ENCODE results near the gene ACSM6.
"Not testable (repeated sequence)": the region's sequence is repeated elsewhere in the genome, so short reads cannot be mapped to it uniquely, and the experiment has no call there.

The ACSM6 gene, protein sequence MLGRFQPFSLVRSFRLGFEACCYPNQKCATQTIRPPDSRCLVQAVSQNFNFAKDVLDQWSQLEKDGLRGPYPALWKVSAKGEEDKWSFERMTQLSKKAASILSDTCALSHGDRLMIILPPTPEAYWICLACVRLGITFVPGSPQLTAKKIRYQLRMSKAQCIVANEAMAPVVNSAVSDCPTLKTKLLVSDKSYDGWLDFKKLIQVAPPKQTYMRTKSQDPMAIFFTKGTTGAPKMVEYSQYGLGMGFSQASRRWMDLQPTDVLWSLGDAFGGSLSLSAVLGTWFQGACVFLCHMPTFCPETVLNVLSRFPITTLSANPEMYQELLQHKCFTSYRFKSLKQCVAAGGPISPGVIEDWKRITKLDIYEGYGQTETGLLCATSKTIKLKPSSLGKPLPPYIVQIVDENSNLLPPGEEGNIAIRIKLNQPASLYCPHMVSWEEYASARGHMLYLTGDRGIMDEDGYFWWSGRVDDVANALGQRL

GRCh38 chr10:95193944-95194343 is at the start of gene ACSM6:
Gene ACSM6 (plus strand): TSS chr10:95194238. CDS start chr10:95194486, 248 bp downstream.
- no peak for DNase-seq (ENCODE audit: low read depth in 2 of 2)

DNA sequence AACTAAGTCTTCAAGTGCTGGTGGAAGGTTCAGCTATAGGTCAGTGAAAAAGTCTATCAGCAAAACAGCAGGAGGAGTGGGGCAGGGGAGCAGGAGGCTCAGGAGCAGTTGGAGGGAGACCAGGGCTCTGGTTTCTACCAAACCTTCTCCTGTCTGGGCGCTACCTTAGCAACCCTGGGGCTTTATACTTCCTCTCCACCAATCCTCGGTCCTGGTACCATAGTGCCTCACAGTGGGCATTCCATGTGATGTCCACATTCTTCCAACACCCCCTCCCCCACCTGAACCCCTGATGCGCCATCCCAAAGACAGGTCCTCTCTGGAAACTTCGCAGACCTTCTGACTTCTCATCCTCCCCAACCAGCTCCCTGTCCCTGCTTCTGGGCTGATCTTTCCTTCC is 25.3 kb upstream of the ACSM6 start:
- no peak for DNase-seq (ENCODE audit: low read depth in 2 of 2)

- DNase-seq (ENCODE audit: low read depth in 2 of 2): no peak
Measured at GRCh38 chr10:95169522-95169921, 24.5 kb upstream of the ACSM6 start.

- DNase-seq (ENCODE audit: low read depth in 2 of 2): no peak
Measured at GRCh38 chr10:95170790-95171189, 23.2 kb upstream of the ACSM6 start.

GRCh38 chr10:95171336-95171735 is 22.7 kb upstream of the ACSM6 start:
- DNase-seq (ENCODE audit: low read depth in 2 of 2): no peak

DNA sequence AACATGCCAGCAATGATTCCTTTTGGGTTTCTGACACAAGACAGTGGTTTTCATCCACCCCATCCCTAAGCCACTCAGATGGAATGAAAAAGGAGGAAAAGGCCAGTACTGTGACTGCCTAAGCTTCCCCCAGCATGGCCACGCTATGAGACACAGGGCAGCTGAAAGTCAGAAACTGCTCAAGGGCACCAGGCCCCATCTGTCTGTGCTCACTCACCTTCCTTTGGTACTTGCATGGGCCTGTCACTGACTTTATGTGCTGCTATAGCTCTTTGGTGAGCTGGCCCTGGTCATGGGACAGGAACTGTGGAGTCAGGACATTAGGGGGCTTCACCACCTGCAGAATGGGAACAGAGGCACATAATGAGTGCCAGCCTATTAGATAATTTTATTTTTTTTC is 21.2 kb upstream of the ACSM6 start:
- DNase-seq (ENCODE audit: low read depth in 2 of 2): no peak

DNA sequence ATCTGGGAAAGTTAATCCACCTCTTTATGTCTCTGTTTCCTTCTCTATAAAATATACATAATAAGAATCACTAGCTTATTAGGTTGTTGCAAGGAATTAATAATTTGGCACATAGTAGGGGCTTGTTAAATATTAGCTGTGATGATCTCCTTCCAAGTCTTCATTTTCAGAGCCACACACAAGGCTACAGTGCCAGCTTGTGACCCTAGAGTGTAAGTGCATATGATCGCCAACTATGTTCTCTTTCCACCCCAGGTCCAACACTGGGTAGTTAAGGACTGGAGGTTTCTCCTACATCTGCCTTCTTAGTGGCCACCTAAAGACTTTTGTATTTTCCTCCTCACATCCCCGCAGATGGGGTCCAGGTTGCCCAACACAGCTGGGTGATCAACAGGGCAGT is 17.9 kb upstream of the ACSM6 start:
- no peak for DNase-seq (ENCODE audit: low read depth in 2 of 2)

- no peak for DNase-seq (ENCODE audit: low read depth in 2 of 2)
Measured at GRCh38 chr10:95177429-95177828, 16.6 kb upstream of the ACSM6 start.

GRCh38 chr10:95178266-95178665 is 15.8 kb upstream of the ACSM6 start:
- DNase-seq (ENCODE audit: low read depth in 2 of 2): no peak

DNA sequence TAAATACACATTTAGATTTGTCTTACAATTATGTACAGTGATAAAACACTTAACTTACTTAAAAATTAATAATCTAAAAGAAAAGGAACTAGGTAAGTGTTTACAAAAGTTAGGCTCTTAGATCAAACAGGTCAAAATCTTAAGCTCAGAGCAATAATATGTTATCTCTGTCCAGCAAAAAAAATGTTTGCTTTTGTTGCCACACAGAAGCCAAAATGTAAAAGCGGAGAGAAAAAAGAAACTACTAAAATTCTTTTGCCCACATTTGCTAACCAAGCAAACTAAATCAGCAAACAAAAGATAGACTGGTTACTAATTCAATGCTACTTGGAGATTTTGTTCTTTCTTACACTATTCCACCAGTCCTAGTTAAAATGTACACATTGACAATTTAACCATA is 15.2 kb upstream of the ACSM6 start:
- DNase-seq (ENCODE audit: low read depth in 2 of 2): no peak

- no peak for DNase-seq (ENCODE audit: low read depth in 2 of 2)
Measured at GRCh38 chr10:95181726-95182125, 12.3 kb upstream of the ACSM6 start.

DNA sequence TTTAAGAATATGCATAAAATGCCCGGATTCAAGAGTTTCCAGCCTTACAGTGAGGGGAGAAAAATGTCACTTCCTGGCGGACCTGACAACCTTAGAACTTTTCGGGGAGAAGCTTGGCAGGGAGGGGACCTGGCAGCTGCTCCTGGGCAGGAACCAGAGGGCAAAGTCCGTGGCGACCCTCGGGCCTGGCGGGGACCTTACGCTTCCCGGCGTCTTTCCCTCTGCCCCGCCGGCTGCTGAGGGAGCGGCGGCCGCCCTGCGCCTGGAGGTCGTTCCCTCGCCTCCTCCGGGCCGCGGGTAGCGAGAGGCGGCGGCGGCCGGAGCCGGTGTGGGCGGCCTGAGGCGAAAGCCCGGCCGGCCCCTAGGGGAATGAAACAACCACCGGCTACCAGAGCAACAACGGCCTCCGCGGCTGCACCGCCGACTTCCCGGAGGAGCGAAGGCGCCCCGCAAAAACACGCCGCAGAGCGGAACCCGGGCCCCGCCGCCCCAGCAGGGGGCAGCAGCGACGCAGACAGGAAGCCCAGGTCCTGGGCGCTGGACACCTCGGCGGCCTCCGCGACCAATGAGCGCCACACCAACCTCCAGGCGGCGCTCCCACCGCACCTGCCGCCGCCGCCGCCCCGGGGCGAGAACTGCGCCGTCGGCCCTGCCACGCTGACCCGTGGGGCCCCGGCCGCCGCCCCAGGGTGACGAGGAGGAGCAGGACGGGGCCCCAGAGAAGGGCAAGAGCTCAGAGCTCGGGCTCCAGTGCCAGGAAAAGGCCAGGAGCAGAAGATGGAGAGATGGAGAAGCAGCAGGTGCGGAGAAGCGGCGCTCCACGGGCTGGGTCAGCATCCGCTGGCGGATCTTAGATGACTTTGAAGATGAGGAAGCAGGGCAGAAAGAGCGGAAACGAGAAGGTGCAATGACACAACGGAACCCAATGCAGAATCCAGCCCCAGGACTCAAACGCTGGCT is 10.5 kb upstream of the ACSM6 start:
- peak; percentile 13 to 41 for DNase-seq (ENCODE audit: low read depth in 2 of 2)

- DNase-seq (ENCODE audit: low read depth in 2 of 2): no peak
Measured at GRCh38 chr10:95187617-95188016, 6.4 kb upstream of the ACSM6 start.

- no peak for DNase-seq (ENCODE audit: low read depth in 2 of 2)
Measured at GRCh38 chr10:95188593-95188992, 5.4 kb upstream of the ACSM6 start.

DNA sequence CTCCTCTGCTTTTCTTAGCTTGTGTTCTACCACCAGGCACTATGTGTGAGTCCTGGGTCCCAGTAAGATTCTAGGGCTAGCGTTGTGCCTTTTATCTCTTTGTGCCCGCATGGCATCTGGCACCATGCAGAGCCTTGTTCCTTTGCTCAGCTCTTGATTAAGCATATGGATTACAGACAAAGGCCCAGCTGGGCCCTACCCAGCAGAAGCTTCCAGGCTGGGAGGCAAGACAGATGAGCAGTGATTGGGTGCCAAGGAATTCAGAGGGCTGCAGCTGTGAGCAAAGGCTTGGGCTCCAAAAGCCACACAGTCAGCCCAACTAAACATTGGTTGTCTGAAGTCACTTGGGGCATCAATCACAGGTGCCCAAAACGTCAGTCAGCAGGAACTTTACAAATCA is 2.0 kb downstream of the ACSM6 start:
- DNase-seq (ENCODE audit: low read depth in 2 of 2): no peak

DNA sequence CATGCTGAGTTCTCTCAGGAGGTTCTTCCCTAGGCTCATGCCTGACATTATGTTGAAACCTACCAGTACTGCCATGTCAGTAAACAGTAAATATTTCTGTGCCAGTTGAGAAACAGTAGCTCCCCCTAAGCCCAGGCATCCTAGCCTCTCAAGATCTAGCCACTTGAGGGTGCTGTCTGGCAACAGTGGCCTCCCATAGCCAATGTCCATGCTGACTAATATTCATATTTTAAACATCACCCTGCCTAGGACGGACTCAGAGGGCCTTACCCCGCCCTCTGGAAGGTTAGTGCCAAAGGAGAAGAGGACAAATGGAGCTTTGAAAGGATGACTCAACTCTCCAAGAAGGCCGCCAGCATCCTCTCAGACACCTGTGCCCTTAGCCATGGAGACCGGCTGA is 7.7 kb downstream of the ACSM6 start:
- DNase-seq (ENCODE audit: low read depth in 2 of 2): no peak

GRCh38 chr10:95202865-95203264 is 8.8 kb downstream of the ACSM6 start:
- not testable (repeated sequence) for DNase-seq (ENCODE audit: low read depth in 2 of 2)

GRCh38 chr10:95208702-95209391 is 14.8 kb downstream of the ACSM6 start:
- DNase-seq (ENCODE audit: low read depth in 2 of 2): no peak

GRCh38 chr10:95209509-95210127 is 15.6 kb downstream of the ACSM6 start:
- DNase-seq (ENCODE audit: low read depth in 2 of 2): no peak

DNA sequence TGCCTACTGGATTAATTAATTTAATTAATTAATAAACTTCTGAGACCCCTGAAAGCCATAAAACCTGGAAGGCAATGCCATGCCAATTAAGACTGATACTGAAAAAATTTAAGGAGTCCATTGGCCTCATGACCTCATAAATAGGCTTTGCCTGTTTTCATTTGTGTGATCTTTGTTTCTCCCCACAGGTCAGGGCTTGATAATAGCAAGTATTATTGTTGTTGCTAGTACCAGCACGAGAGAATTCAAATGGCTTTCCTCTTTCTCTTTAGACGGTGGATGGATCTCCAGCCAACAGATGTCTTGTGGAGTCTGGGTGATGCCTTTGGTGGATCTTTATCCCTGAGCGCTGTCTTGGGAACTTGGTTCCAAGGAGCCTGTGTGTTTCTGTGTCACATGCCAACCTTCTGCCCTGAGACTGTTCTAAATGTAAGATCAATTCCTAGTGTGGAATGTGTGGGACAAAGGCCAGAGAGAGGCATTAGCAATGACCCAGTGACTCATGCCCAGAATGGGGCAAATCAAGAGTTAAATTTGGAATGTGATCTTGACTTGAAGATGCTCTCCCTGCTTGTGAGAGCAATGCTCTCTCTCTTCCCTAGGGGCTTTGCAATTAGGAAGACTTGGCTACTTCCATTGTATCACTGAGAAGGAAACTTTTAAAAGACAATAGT is 17.7 kb downstream of the ACSM6 start:
- no peak for DNase-seq (ENCODE audit: low read depth in 2 of 2)

GRCh38 chr10:95214369-95214768 is 20.3 kb downstream of the ACSM6 start:
- DNase-seq (ENCODE audit: low read depth in 2 of 2): no peak

All from activated CD8-positive, alpha-beta memory T cell treated with anti-CD3 and anti-CD28 coated beads for 4 hours (primary cell).